Upper lobe of left lung (tissue), 4 donors: ENCODE data around the gene GORASP2.

Source experiments
- EP300 ChIP-seq, 4 donors: sonication (generic); formaldehyde crosslinking; IDR thresholded peaks; one replicate each; pipeline ENCODE4 v1.5.1; 2017; ENCODE audit warnings: antibody characterized with exemption in 4 of 4, control low read depth in 2 of 4
- POLR2A ChIP-seq, 4 donors: fragments of 450-650 bp; IDR thresholded peaks; one replicate each; pipeline ENCODE4 v1.5.1; 2016 to 2017; ENCODE audit warnings: antibody characterized with exemption in 4 of 4, mild to moderate bottlenecking in 2 of 4
- TF ChIP-seq, protein P1 (sequence below), 6 experiments: fragments of 450-650 bp in 4 of 6; fragments of 200-600 bp in 2 of 6; sonication (generic) in 2 of 6; IDR thresholded peaks; one replicate each; pipeline ENCODE4 v1.5.1; 2016 to 2019; ENCODE audit warnings: antibody characterized with exemption in 6 of 6

DNA sequence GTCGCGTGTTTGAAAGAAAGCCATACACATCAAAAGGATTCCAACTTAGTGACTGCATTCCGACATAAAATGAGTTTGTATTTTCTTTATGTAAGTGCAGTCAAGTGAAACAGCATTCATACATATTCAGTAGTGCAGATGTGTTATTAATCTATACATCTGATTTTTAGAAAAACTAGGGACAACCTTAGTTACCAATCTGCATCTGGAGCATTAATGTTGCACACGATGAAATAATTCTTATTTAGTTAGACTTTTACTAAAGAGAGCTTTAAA, 1.9 kb downstream of the GORASP2 start:
- TF ChIP-seq EP300 (IDR thresholded peaks at IDR 0.05) = no peak
- TF ChIP-seq, protein P1, sequence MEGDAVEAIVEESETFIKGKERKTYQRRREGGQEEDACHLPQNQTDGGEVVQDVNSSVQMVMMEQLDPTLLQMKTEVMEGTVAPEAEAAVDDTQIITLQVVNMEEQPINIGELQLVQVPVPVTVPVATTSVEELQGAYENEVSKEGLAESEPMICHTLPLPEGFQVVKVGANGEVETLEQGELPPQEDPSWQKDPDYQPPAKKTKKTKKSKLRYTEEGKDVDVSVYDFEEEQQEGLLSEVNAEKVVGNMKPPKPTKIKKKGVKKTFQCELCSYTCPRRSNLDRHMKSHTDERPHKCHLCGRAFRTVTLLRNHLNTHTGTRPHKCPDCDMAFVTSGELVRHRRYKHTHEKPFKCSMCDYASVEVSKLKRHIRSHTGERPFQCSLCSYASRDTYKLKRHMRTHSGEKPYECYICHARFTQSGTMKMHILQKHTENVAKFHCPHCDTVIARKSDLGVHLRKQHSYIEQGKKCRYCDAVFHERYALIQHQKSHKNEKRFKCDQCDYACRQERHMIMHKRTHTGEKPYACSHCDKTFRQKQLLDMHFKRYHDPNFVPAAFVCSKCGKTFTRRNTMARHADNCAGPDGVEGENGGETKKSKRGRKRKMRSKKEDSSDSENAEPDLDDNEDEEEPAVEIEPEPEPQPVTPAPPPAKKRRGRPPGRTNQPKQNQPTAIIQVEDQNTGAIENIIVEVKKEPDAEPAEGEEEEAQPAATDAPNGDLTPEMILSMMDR (IDR thresholded peaks at IDR 0.05) = no peak
- no peak for TF ChIP-seq POLR2A (IDR thresholded peaks at IDR 0.05)
